ENCODE data around the gene PROC.

DNA sequence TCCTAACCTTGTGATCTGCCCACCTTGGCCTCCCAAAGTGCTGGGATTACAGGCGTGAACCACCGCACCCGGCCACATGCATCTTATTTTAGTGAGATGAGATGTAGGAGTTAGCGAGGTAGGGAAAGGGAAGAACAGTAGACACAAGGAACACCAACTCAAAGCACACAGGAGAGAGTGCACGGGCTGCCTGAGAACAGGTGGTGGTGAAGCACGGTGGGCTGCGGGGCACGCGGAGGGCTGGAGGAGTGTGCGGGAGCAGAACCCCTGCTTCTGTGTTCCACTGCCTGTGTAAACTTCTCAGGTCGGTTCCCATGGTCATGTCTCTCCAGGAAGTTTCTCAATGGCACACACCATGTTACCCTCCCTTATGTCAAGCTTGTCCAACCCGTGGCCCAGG lies 38.7 kb downstream of the PROC start:
- TF ChIP-seq, protein P1, sequence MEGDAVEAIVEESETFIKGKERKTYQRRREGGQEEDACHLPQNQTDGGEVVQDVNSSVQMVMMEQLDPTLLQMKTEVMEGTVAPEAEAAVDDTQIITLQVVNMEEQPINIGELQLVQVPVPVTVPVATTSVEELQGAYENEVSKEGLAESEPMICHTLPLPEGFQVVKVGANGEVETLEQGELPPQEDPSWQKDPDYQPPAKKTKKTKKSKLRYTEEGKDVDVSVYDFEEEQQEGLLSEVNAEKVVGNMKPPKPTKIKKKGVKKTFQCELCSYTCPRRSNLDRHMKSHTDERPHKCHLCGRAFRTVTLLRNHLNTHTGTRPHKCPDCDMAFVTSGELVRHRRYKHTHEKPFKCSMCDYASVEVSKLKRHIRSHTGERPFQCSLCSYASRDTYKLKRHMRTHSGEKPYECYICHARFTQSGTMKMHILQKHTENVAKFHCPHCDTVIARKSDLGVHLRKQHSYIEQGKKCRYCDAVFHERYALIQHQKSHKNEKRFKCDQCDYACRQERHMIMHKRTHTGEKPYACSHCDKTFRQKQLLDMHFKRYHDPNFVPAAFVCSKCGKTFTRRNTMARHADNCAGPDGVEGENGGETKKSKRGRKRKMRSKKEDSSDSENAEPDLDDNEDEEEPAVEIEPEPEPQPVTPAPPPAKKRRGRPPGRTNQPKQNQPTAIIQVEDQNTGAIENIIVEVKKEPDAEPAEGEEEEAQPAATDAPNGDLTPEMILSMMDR (conservative IDR thresholded peaks at IDR 0.05) = no peak
- no peak for TF ChIP-seq ZFX (IDR thresholded peaks at IDR 0.05)
